ENCODE measurements around the gene BICRAL. TPM values are rescaled to one million over a fixed set of nuclear protein-coding genes. Genes with fewer than 3 reads are reported as not detected.
"Not testable (repeated sequence)": the region's sequence is repeated elsewhere in the genome, so short reads cannot be mapped to it uniquely, and the experiment has no call there.

The BICRAL gene
- total RNA-seq, 1 donor from 2014 or later, result 20.7 TPM

GRCh38 chr6:42808492-42809483, 26.9 kb downstream of the BICRAL start:
- no peaks in the 10 kb centered on the region for H3K9me3 ChIP-seq
- ATAC-seq, result no peak
- no peaks in the 10 kb centered on the region for H3K27me3 ChIP-seq (ENCODE audit: low read depth)
- TF ChIP-seq CTCF (IDR thresholded peaks at IDR 0.05), result no peak
- no peak overlapping the region for H3K4me3 ChIP-seq
- H3K36me3 ChIP-seq, result peaks cover 12% of the 10 kb centered on the region
- no peak for DNase-seq
- intact Hi-C loops (cut with DNase I), result no loop called here
- no peaks in the 10 kb centered on the region for H3K4me1 ChIP-seq
- no peak overlapping the region for H3K27ac ChIP-seq

DNA sequence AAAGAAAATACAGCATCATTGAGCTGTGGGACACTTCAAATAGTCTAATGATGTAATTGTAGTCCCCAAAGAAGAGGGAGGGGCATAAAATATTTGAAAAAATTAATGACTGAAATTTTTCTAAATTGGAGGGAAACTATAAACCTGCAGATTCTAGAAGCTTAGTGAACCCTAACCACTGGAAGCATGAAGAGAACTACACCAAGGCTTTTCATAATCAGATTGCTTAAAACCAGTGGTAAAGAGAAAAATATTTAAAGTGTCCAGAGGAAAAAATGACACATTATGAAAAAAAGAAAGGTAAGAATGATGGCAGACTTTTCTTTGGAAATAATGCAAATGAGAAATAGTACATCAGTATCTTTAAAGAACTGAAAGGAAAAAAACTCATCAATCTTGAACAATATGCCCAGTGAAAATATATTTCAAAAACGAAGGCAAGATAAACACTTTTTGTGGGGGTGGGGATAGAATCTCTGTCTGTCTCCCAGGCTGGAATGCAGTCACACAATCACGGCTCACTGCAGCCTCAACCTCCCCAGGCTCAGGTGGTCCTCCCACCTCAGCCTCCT, 31.3 kb downstream of the BICRAL start:
- Histone ChIP-seq H3K27me3 (ENCODE audit: low read depth) (no peaks in the 10 kb centered on the region), H3K4me1 (no peaks in the 10 kb centered on the region), H3K4me3 (no peak overlapping the region), H3K36me3 (peaks cover 12% of the 10 kb centered on the region), H3K9me3 (no peaks in the 10 kb centered on the region), H3K27ac (no peak overlapping the region)
- no peak for ATAC-seq
- intact Hi-C loops (cut with DNase I), result no loop called here
- no peak for TF ChIP-seq CTCF (IDR thresholded peaks at IDR 0.05)
- no peak for DNase-seq

DNA sequence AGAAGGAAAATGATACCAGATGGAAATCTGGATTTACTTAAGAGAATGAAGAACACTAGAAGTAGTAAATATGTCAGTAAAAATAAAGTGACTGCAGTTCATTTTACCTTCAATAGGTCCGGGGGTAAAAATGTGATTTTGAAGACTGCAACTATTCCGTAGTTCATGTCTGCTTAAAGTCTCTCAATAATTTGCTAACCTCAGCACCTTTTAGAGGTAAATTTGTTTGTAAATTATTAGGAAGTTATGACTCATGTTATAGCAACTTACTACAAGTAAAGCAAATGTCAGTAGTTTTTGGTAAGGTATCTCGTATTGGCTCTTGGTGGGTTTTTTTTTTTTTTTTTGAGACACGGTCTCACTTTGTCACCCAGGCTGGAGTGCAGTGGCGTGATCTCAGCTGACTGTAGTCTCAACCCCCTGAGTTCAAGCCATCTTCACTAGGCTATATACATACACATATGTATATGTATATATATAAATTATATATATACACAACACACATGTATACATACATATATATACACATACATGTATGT, 32.1 kb downstream of the BICRAL start:
- no peak overlapping the region for H3K27ac ChIP-seq
- H3K9me3 ChIP-seq, result no peaks in the 10 kb centered on the region
- H3K27me3 ChIP-seq (ENCODE audit: low read depth), result no peaks in the 10 kb centered on the region
- H3K36me3 ChIP-seq, result peaks cover 12% of the 10 kb centered on the region
- intact Hi-C loops (cut with DNase I), result no loop called here
- H3K4me1 ChIP-seq, result no peaks in the 10 kb centered on the region
- ATAC-seq, result no peak
- TF ChIP-seq CTCF (IDR thresholded peaks at IDR 0.05), result no peak
- DNase-seq, result no peak
- H3K4me3 ChIP-seq, result no peak overlapping the region

- H3K27me3 ChIP-seq (ENCODE audit: low read depth); H3K4me3 ChIP-seq; intact Hi-C loops (cut with DNase I); H3K4me1 ChIP-seq; H3K9me3 ChIP-seq; ATAC-seq; H3K36me3 ChIP-seq; H3K27ac ChIP-seq; DNase-seq: not testable (repeated sequence)
Measured at GRCh38 chr6:42815726-42816125, 33.9 kb downstream of the BICRAL start.

DNA sequence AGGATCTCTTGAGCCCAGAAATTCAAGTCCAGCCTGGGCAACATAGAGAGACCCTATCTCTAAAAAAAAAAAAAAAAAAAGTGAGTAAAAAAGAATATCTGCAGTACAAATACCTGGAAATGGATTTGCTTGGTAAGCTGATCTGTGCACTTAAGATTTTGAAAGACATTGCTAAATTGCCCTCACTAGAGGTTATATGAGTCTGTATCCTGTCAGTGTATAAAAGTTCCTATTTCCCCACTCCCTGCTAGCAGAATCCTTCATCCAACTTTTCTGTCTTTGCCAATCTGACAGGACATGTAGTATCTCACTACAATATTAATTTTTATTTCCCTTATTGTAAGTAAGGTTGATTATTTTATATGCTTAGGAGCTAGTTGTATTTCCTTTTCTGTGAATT, 36.1 kb downstream of the BICRAL start:
- TF ChIP-seq CTCF (IDR thresholded peaks at IDR 0.05), result no peak
- Histone ChIP-seq H3K27me3 (ENCODE audit: low read depth) (no peaks in the 10 kb centered on the region), H3K36me3 (peaks cover 9% of the 10 kb centered on the region), H3K9me3 (no peaks in the 10 kb centered on the region), H3K4me3 (no peak overlapping the region), H3K4me1 (peaks cover 14% of the 10 kb centered on the region), H3K27ac (no peak overlapping the region)
- intact Hi-C loops (cut with DNase I), result no loop called here
- no peak for ATAC-seq
- no peak for DNase-seq

GRCh38 chr6:42818416-42818815, 36.6 kb downstream of the BICRAL start:
- no peak for DNase-seq
- TF ChIP-seq CTCF (IDR thresholded peaks at IDR 0.05), result no peak
- H3K27me3 ChIP-seq (ENCODE audit: low read depth), result no peaks in the 10 kb centered on the region
- intact Hi-C loops (cut with DNase I), result no loop called here
- H3K27ac ChIP-seq, result no peak overlapping the region
- H3K4me3 ChIP-seq, result no peak overlapping the region
- no peak for ATAC-seq
- no peaks in the 10 kb centered on the region for H3K9me3 ChIP-seq
- H3K4me1 ChIP-seq, result peaks cover 14% of the 10 kb centered on the region
- peaks cover 14% of the 10 kb centered on the region for H3K36me3 ChIP-seq

Data from lower lobe of right lung (tissue), 2 donors.